Neural cell (in vitro differentiated cells): ENCODE data around the gene MCIDAS. TPM values are rescaled to one million over a fixed set of nuclear protein-coding genes. Genes with fewer than 3 reads are reported as not detected.

Experiments
- H2AFZ ChIP-seq: fragments of 200-600, 300-800 bp; sonication (generic), shearing (Covaris generic); 2 replicates; pipeline ENCODE4 v1.6.0; 2014; ENCODE audit warnings: low read depth, mild to moderate bottlenecking, antibody characterized with exemption, low read length, moderate library complexity
- H3F3A ChIP-seq: fragments of 200-600 bp; shearing (Covaris generic); 2 replicates; pipeline ENCODE4 v1.6.1; 2016; ENCODE audit warnings: mild to moderate bottlenecking, moderate library complexity, mixed read lengths, antibody characterized with exemption, low read length; ENCODE audit not compliant: insufficient read depth, poor library complexity, severe bottlenecking
- H3K27ac ChIP-seq: fragments of 200-600, 300-800 bp; sonication (generic), shearing (Covaris generic); 2 replicates; pipeline ENCODE4 v1.5.1; 2014; ENCODE audit warnings: mild to moderate bottlenecking, low read length, moderate library complexity
- H3K27me3 ChIP-seq: fragments of 300-800, 200-600 bp; sonication (generic), shearing (Covaris generic); 2 replicates; pipeline ENCODE4 v1.6.0; 2014; ENCODE audit warnings: mild to moderate bottlenecking, low read depth, low read length, moderate library complexity; ENCODE audit not compliant: insufficient read depth
- H3K36me3 ChIP-seq: fragments of 300-800, 200-600 bp; sonication (generic), shearing (Covaris generic); 2 replicates; pipeline ENCODE4 v1.5.1; 2014; ENCODE audit warnings: mild to moderate bottlenecking, antibody characterized with exemption, low read length, moderate library complexity; ENCODE audit not compliant: insufficient read depth
- H3K4me2 ChIP-seq: fragments of 300-800, 200-600 bp; sonication (generic), shearing (Covaris generic); 2 replicates; pipeline ENCODE4 v1.6.0; 2014; ENCODE audit warnings: mild to moderate bottlenecking, low read length
- H3K4me3 ChIP-seq: fragments of 300-800, 200-600 bp; sonication (generic), shearing (Covaris generic); 2 replicates; pipeline ENCODE4 v1.5.1; 2014; ENCODE audit warnings: mild to moderate bottlenecking, low read length, moderate library complexity
- H3K79me2 ChIP-seq: fragments of 200-600 bp; shearing (Covaris generic); replicated peaks from 2 replicates; pipeline ENCODE4 v1.6.0; 2014; ENCODE audit warnings: mild to moderate bottlenecking, low read length, moderate library complexity; ENCODE audit not compliant: insufficient read depth
- H3K9ac ChIP-seq: fragments of 300-800, 200-600 bp; sonication (generic), shearing (Covaris generic); 2 replicates; pipeline ENCODE4 v1.6.1; 2016; ENCODE audit warnings: mild to moderate bottlenecking, low read length, mixed read lengths
- H3K9me2 ChIP-seq: fragments of 200-600 bp; shearing (Covaris generic); 2 replicates; pipeline ENCODE4 v1.6.1; 2016; ENCODE audit warnings: mild to moderate bottlenecking, low read length, mixed read lengths; ENCODE audit not compliant: insufficient read depth
- H3K9me3 ChIP-seq: fragments of 200-600, 300-800 bp; sonication (generic), shearing (Covaris generic); 2 replicates; pipeline ENCODE4 v1.6.1; 2016; ENCODE audit warnings: mild to moderate bottlenecking, mixed run types, low read length, moderate library complexity, mixed read lengths
- H4K20me1 ChIP-seq: fragments of 200-600 bp; shearing (Covaris generic); 2 replicates; pipeline ENCODE4 v1.6.1; 2016; ENCODE audit warnings: mild to moderate bottlenecking, mixed run types; ENCODE audit not compliant: insufficient read depth
- CTCF ChIP-seq: fragments of 450-650 bp; IDR thresholded peaks from 2 replicates; pipeline ENCODE4 v1.5.1; 2014; ENCODE audit warnings: antibody characterized with exemption, mild to moderate bottlenecking, moderate library complexity; ENCODE audit not compliant: poor library complexity, severe bottlenecking
- EP300 ChIP-seq: fragments of 450-650 bp; conservative IDR thresholded peaks from 2 replicates; pipeline ENCODE4 v1.6.1; 2014; ENCODE audit warnings: antibody characterized with exemption, mild to moderate bottlenecking, moderate library complexity; ENCODE audit not compliant: poor library complexity, severe bottlenecking
- MXI1 ChIP-seq: fragments of 450-650 bp; conservative IDR thresholded peaks from 2 replicates; pipeline ENCODE4 v1.6.1; 2014; ENCODE audit warnings: antibody characterized with exemption, mild to moderate bottlenecking; ENCODE audit not compliant: poor library complexity, severe bottlenecking
- POLR2AphosphoS5 ChIP-seq: IDR thresholded peaks from 2 replicates; pipeline ENCODE4 v1.6.1; 2012
- RAD21 ChIP-seq: fragments of 450-650 bp; conservative IDR thresholded peaks from 2 replicates; pipeline ENCODE4 v1.6.1; 2014; ENCODE audit warnings: antibody characterized with exemption, mild to moderate bottlenecking, moderate library complexity
- REST ChIP-seq: IDR thresholded peaks from 2 replicates; pipeline ENCODE4 v1.6.1; 2012; ENCODE audit warnings: borderline replicate concordance
- SMC3 ChIP-seq: fragments of 450-650 bp; conservative IDR thresholded peaks from 2 replicates; pipeline ENCODE4 v1.6.1; 2014; ENCODE audit warnings: antibody characterized with exemption, mild to moderate bottlenecking, moderate library complexity; ENCODE audit not compliant: poor library complexity
- TAF1 ChIP-seq: IDR thresholded peaks from 2 replicates; pipeline ENCODE4 v1.6.1; 2012; ENCODE audit warnings: low read depth
- polyA plus RNA-seq: library from polyadenylated mRNA; depleted of rRNA; stranded (reverse); fragments of >200 nt; gene quantifications from 2 replicates; pipeline ENCODE4 v1.2.3, GENCODE V29; 2014

The MCIDAS gene
- polyA plus RNA-seq, 1 donor from 2014 or later: not detected

- H3K27me3 ChIP-seq: peaks cover 70% of the 10 kb centered on the region
- TF ChIP-seq MXI1 (no peak), EP300 (no peak), CTCF (no peak), TAF1 (no peak)
- no peaks in the 10 kb centered on the region for H3K9me2 ChIP-seq
- peak overlapping the region; percentile 61 for H3K4me3 ChIP-seq
- no peaks in the 10 kb centered on the region for H3K9me3 ChIP-seq
- no peaks in the 10 kb centered on the region for H3K36me3 ChIP-seq
- no peak overlapping the region for H2AFZ ChIP-seq
- no peaks in the 10 kb centered on the region for H3F3A ChIP-seq
- no peaks in the 10 kb centered on the region for H4K20me1 ChIP-seq
- no peak overlapping the region for H3K9ac ChIP-seq
- no peak overlapping the region for H3K4me2 ChIP-seq
- H3K27ac ChIP-seq: no peak overlapping the region
- no peaks in the 10 kb centered on the region for H3K79me2 ChIP-seq
These were observed 51.3 kb downstream of the MCIDAS start for GRCh38 chr5:55175781-55176175.

- no peak overlapping the region for H3K27ac ChIP-seq
- H3K4me3 ChIP-seq: peak overlapping the region; percentile 78
- no peak overlapping the region for H2AFZ ChIP-seq
- H3K79me2 ChIP-seq: no peaks in the 10 kb centered on the region
- peak overlapping the region; percentile 52 for H3K9ac ChIP-seq
- no peaks in the 10 kb centered on the region for H3K9me2 ChIP-seq
- H3K27me3 ChIP-seq: peaks cover 61% of the 10 kb centered on the region
- H3K36me3 ChIP-seq: no peaks in the 10 kb centered on the region
- H3K4me2 ChIP-seq: peak overlapping the region; percentile 93
- H3K9me3 ChIP-seq: no peaks in the 10 kb centered on the region
- H4K20me1 ChIP-seq: no peaks in the 10 kb centered on the region
- H3F3A ChIP-seq: no peaks in the 10 kb centered on the region
- no peak for TF ChIP-seq EP300
- no peak for TF ChIP-seq MXI1
- no peak for TF ChIP-seq CTCF
- TF ChIP-seq RAD21: no peak
- TF ChIP-seq TAF1: no peak
- no peak for TF ChIP-seq POLR2AphosphoS5
- no peak for TF ChIP-seq SMC3
- TF ChIP-seq REST: no peak
These were observed 53.4 kb downstream of the MCIDAS start for GRCh38 chr5:55173687-55174230.
